Subcutaneous abdominal adipose tissue (tissue), 5 donors: Measurements from ENCODE around the gene FTO.

Experiments used
- H3K27ac ChIP-seq: one replicate; pipeline ENCODE4 v1.7.0; 2013; ENCODE audit warnings: low read depth, mild to moderate bottlenecking, inconsistent platforms, low read length, moderate library complexity
- H3K27me3 ChIP-seq, 5 donors: one replicate each; pipeline ENCODE4 v1.7.0; 2013; ENCODE audit warnings: low read length in 5 of 5, inconsistent platforms in 1 of 5; ENCODE audit not compliant: control insufficient read depth in 5 of 5, insufficient read depth in 4 of 5
- H3K36me3 ChIP-seq, 5 donors: one replicate each; pipeline ENCODE4 v1.7.0; 2013; ENCODE audit warnings: low read length in 5 of 5; ENCODE audit not compliant: control insufficient read depth in 5 of 5, insufficient read depth in 5 of 5
- H3K4me1 ChIP-seq, 5 donors: one replicate each; pipeline ENCODE4 v1.7.0; 2013; ENCODE audit warnings: low read length in 5 of 5, mild to moderate bottlenecking in 3 of 5, moderate library complexity in 1 of 5; ENCODE audit not compliant: control insufficient read depth in 5 of 5, insufficient read depth in 5 of 5
- H3K4me3 ChIP-seq, 5 donors: one replicate each; pipeline ENCODE4 v1.7.0; 2013; ENCODE audit warnings: low read length in 5 of 5, low read depth in 1 of 5
- H3K9ac ChIP-seq, 5 donors: one replicate each; pipeline ENCODE4 v1.7.0; 2013; ENCODE audit warnings: low read length in 5 of 5, mild to moderate bottlenecking in 4 of 5, moderate library complexity in 3 of 5
- H3K9me3 ChIP-seq, 5 donors: one replicate each; pipeline ENCODE4 v1.7.0; 2013; ENCODE audit warnings: low read length in 5 of 5; ENCODE audit not compliant: control insufficient read depth in 5 of 5
- donor health status: healthy.
- donor health status: healthy.
- donor health status: healthy.
- donor health status: healthy.
- donor health status: healthy.

The FTO gene

DNA sequence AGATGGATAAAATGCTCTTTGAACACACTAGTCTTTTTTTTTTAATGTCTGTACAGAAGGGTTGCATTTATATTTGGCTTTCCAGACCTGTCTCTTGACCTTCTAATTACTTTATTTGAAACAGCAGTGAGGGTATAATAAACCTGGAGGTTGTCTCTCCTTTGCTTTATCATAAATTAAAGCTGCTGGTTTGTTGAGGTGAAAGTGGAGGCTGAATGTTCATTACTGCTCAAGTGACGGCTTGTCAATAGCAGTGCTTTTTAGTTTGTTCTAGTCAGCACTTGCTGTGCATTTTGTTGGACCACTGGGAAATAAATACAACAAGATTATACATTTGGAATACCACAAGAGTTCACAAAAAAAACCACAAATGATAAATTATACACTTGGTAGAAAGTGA is 318.4 kb downstream of the FTO start:
- Histone ChIP-seq H3K4me1 (no peaks in the 10 kb centered on the region), H3K9me3 (no peaks in the 10 kb centered on the region), H3K9ac (no peak overlapping the region), H3K27me3 (no peaks in the 10 kb centered on the region), H3K36me3 (no peaks in the 10 kb centered on the region), H3K27ac (no peak overlapping the region), H3K4me3 (no peak overlapping the region)

DNA sequence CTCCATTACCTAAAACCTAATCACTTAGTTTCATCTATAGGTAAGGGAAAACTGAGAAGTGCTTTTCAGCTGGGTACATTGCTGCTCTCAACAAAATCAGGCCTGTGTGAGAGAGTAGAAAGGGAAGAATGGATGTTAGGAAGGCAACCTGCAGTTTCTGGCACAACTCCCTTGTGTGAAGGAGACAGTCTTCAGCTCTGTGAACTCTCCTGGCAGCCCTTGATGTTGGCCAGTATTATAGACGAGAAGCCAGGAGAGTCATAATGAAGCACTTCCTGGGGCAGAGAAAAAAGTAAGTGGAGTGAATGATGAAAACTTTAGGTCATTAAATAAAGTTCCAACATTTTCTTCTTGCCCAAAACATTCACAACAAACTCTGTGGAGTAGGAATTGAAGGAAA is 322.5 kb downstream of the FTO start:
- Histone ChIP-seq H3K27ac (no peak overlapping the region), H3K9ac (no peak overlapping the region), H3K27me3 (no peaks in the 10 kb centered on the region), H3K4me3 (no peak overlapping the region), H3K9me3 (peaks cover 6 to 10% (median 8%) of the 10 kb centered on the region in 5 donors), H3K36me3 (peaks cover 0 to 2% (median 0%) of the 10 kb centered on the region in 5 donors), H3K4me1 (no peaks in the 10 kb centered on the region)

- H3K36me3 ChIP-seq: peaks cover 0 to 2% (median 0%) of the 10 kb centered on the region in 5 donors
- no peak overlapping the region for H3K27ac ChIP-seq
- H3K4me1 ChIP-seq: no peaks in the 10 kb centered on the region
- no peak overlapping the region for H3K9ac ChIP-seq
- no peaks in the 10 kb centered on the region for H3K27me3 ChIP-seq
- H3K9me3 ChIP-seq: peaks cover 6 to 12% (median 9%) of the 10 kb centered on the region in 5 donors
- no peak overlapping the region for H3K4me3 ChIP-seq
These were observed 323.1 kb downstream of the FTO start for GRCh38 chr16:54027062-54027461.

DNA sequence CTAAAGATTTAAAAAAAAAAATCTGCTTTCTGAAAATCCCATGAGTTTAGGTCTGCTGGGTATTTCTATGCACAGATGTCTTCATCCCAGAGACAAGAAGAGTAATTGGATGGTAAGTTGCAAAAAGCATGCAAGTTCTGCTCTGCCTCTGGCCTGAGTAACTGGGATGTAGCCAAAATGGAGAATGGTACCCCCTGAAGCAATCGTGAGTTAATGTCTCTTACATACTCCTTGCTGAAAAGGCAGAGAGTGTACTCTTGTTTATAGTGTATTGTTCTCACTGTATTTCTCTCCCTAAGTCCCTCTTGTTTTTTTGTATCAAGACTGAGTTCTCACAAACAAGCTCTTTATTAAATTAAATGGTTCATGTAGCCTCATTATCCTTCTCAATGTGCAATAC is 323.6 kb downstream of the FTO start:
- H3K9ac ChIP-seq: no peak overlapping the region
- no peaks in the 10 kb centered on the region for H3K27me3 ChIP-seq
- H3K4me1 ChIP-seq: no peaks in the 10 kb centered on the region
- no peak overlapping the region for H3K4me3 ChIP-seq
- H3K27ac ChIP-seq: no peak overlapping the region
- H3K36me3 ChIP-seq: peaks cover 0 to 2% (median 0%) of the 10 kb centered on the region in 5 donors
- H3K9me3 ChIP-seq: peaks cover 6 to 12% (median 9%) of the 10 kb centered on the region in 5 donors

- H3K9ac ChIP-seq: no peak overlapping the region
- no peaks in the 10 kb centered on the region for H3K27me3 ChIP-seq
- H3K4me1 ChIP-seq: no peaks in the 10 kb centered on the region
- H3K36me3 ChIP-seq: peaks cover 0 to 2% (median 0%) of the 10 kb centered on the region in 5 donors
- H3K27ac ChIP-seq: no peak overlapping the region
- H3K9me3 ChIP-seq: peaks cover 6 to 12% (median 9%) of the 10 kb centered on the region in 5 donors
- H3K4me3 ChIP-seq: no peak overlapping the region
These were observed 324.0 kb downstream of the FTO start for GRCh38 chr16:54027995-54028394.

GRCh38 chr16:54030451-54030850 is 326.5 kb downstream of the FTO start:
- H3K4me3 ChIP-seq: no peak overlapping the region
- peaks cover 6 to 12% (median 9%) of the 10 kb centered on the region in 5 donors for H3K9me3 ChIP-seq
- H3K4me1 ChIP-seq: peaks cover 0 to 3% (median 0%) of the 10 kb centered on the region in 5 donors
- no peak overlapping the region for H3K27ac ChIP-seq
- no peaks in the 10 kb centered on the region for H3K27me3 ChIP-seq
- no peak overlapping the region for H3K9ac ChIP-seq
- H3K36me3 ChIP-seq: peaks cover 0 to 2% (median 0%) of the 10 kb centered on the region in 5 donors

- peaks cover 0 to 2% (median 0%) of the 10 kb centered on the region in 5 donors for H3K36me3 ChIP-seq
- no peak overlapping the region for H3K27ac ChIP-seq
- no peak overlapping the region for H3K9ac ChIP-seq
- H3K4me1 ChIP-seq: peaks cover 0 to 3% (median 0%) of the 10 kb centered on the region in 5 donors
- no peaks in the 10 kb centered on the region for H3K27me3 ChIP-seq
- H3K4me3 ChIP-seq: no peak overlapping the region
- peaks cover 6 to 12% (median 9%) of the 10 kb centered on the region in 5 donors for H3K9me3 ChIP-seq
These were observed 327.3 kb downstream of the FTO start for GRCh38 chr16:54031107-54031760.

- H3K4me3 ChIP-seq: no peak overlapping the region
- no peak overlapping the region for H3K27ac ChIP-seq
- H3K27me3 ChIP-seq: no peaks in the 10 kb centered on the region
- peaks cover 6 to 12% (median 9%) of the 10 kb centered on the region in 5 donors for H3K9me3 ChIP-seq
- H3K36me3 ChIP-seq: peaks cover 0 to 2% (median 0%) of the 10 kb centered on the region in 5 donors
- peaks cover 0 to 3% (median 0%) of the 10 kb centered on the region in 5 donors for H3K4me1 ChIP-seq
- H3K9ac ChIP-seq: no peak overlapping the region
These were observed 329.8 kb downstream of the FTO start for GRCh38 chr16:54033747-54034146.

- Histone ChIP-seq H3K36me3 (peaks cover 0 to 8% (median 0%) of the 10 kb centered on the region in 5 donors), H3K9ac (no peak overlapping the region), H3K27ac (no peak overlapping the region), H3K9me3 (peaks cover 6 to 12% (median 9%) of the 10 kb centered on the region in 5 donors), H3K27me3 (no peaks in the 10 kb centered on the region), H3K4me1 (peaks cover 0 to 3% (median 0%) of the 10 kb centered on the region in 5 donors), H3K4me3 (no peak overlapping the region)
These were observed 330.7 kb downstream of the FTO start for GRCh38 chr16:54034684-54035083.

DNA sequence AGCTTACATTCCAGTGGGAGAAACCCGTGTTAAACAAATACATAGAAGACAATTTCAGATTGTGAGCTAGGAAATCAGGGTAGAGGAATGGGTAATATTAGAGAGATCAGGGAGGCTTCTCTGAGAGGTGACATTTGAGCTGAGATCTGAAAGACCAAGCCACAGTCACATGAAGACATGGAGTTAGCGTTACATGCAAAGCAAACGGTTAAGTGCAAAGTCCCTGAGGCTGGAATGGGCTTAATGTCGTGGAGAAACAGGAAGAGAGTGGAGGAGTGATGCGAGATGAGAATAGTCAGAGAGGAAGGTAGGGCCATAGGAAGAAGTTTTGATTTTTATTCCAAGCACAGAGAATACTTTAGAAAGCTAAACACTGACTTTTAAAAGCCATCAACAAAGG is 336.5 kb downstream of the FTO start:
- Histone ChIP-seq H3K27me3 (no peaks in the 10 kb centered on the region), H3K4me3 (no peak overlapping the region), H3K27ac (no peak overlapping the region), H3K36me3 (peaks cover 0 to 7% (median 0%) of the 10 kb centered on the region in 5 donors), H3K9me3 (no peaks in the 10 kb centered on the region), H3K4me1 (no peaks in the 10 kb centered on the region), H3K9ac (no peak overlapping the region)
